ENCODE results near the gene CTU2. TPM values are rescaled to one million over a fixed set of nuclear protein-coding genes. Genes with fewer than 3 reads are reported as not detected.

Gene CTU2
- total and polyA plus RNA-seq, 9 of the 15 experiments (the other 6 are each of a cell fraction or from before 2014, with no cell fraction given): 1.3 to 105 (median 23.2) TPM

GRCh38 chr16:88750854-88751253, 44.6 kb downstream of the CTU2 start:
- TF ChIP-seq PPARD (CRISPR knock-in tag; IDR thresholded peaks at IDR 0.05): no peak
- peak; percentile 38; the same call in 1 of the 2 replicates for TF ChIP-seq POLR2G (IDR thresholded peaks at IDR 0.05; ENCODE audit: low read depth, low read length)
- WGBS (ENCODE audit: insufficient coverage, low coverage, missing lambda C conversion rate): 91% methylated on average over 11 of the region's 12 CpGs
- H3K4me3 ChIP-seq: no peak overlapping the region
- in situ Hi-C loops (cut with MboI) (no loop called here), intact Hi-C loops (cut with micrococcal nuclease) (no loop called here)
- H3K4me2 ChIP-seq (ENCODE audit: insufficient read depth, low read length): no peak overlapping the region
- H2AFZ ChIP-seq (ENCODE audit: low read depth, low read length): no peak overlapping the region
- H3K36me3 ChIP-seq (ENCODE audit: control insufficient read depth, insufficient read depth, low read length): peaks cover 84% of the 10 kb centered on the region; the same call in 2 of the 3 replicates
- no TSS peak for BruUV-seq (replicated peaks)
- peaks cover 85% of the 10 kb centered on the region for H3K79me2 ChIP-seq (ENCODE audit: control insufficient read depth, insufficient read depth, low read length)
- ChIA-PET POLR2A (interaction anchor here (1.0 to 1.1 kb wide), 2 partner anchors 12 to 34 kb away, joined by 3 to 4 read pairs; partner anchors contain the start of gene PIEZO1), CTCF (ENCODE audit: low intra/inter-chr PET ratio) (interaction anchor here (0.6 kb wide), 1 partner anchor 123 kb away, joined by 3 read pairs; no protein-coding TSS in a partner anchor)
- H3K27ac ChIP-seq (ENCODE audit: extremely low read depth, low read depth, low read length): no peak overlapping the region
- ATAC-seq: no peak
- DNase-seq (ENCODE audit: extremely low read depth in 1 of 4, low spot score in 3 of 4): no peak
- H3K9ac ChIP-seq (ENCODE audit: insufficient read depth in 1 of 2, low read depth in 2 of 2, low read length in 2 of 2): peak overlapping the region in 1 of 2 experiments; percentile 65; a peak in 2 of 4 replicates
- peaks cover 0 to 83% of the 10 kb centered on the region in 2 experiments; a peak in 2 of 5 replicates for H3K4me1 ChIP-seq (replicated peaks in 1 of 2; ENCODE audit: control insufficient read depth in 2 of 2, insufficient read depth in 2 of 2, low read length in 2 of 2)
- no peak for FAIRE-seq
- no peaks in the 10 kb centered on the region for H3K9me3 ChIP-seq (replicated peaks; ENCODE audit: control insufficient read depth, insufficient read depth, low read depth, low read length)
- H3K27me3 ChIP-seq (ENCODE audit: control insufficient read depth in 2 of 2, insufficient read depth in 2 of 2, low read length in 2 of 2): no peaks in the 10 kb centered on the region
- H4K20me1 ChIP-seq (replicated peaks; ENCODE audit: control insufficient read depth, insufficient read depth, low read length): peaks cover 31% of the 10 kb centered on the region
- H3K9me1 ChIP-seq (ENCODE audit: control insufficient read depth, insufficient read depth, low read length): peaks cover 6% of the 10 kb centered on the region

- intact Hi-C loops (cut with micrococcal nuclease) (no loop called here), in situ Hi-C loops (cut with MboI) (no loop called here)
- H3K27me3 ChIP-seq (ENCODE audit: control insufficient read depth in 2 of 2, insufficient read depth in 2 of 2, low read length in 2 of 2): no peaks in the 10 kb centered on the region
- peaks cover 82% of the 10 kb centered on the region for H3K79me2 ChIP-seq (ENCODE audit: control insufficient read depth, insufficient read depth, low read length)
- no peak overlapping the region for H2AFZ ChIP-seq (ENCODE audit: low read depth, low read length)
- CTCF ChIA-PET (ENCODE audit: low intra/inter-chr PET ratio): no interaction called here
- H3K27ac ChIP-seq (ENCODE audit: extremely low read depth, low read depth, low read length): no peak overlapping the region
- 90% methylated on average over 16 of the region's 16 CpGs for WGBS (ENCODE audit: insufficient coverage, low coverage, missing lambda C conversion rate)
- POLR2A ChIA-PET: interaction anchor here (8.9 kb wide), 1 partner anchor 19 kb away, joined by 102 read pairs; no protein-coding TSS in a partner anchor
- H3K4me2 ChIP-seq (ENCODE audit: insufficient read depth, low read length): no peak overlapping the region
- no peaks in the 10 kb centered on the region for H3K9me3 ChIP-seq (replicated peaks; ENCODE audit: control insufficient read depth, insufficient read depth, low read depth, low read length)
- no TSS peak for BruUV-seq (replicated peaks)
- DNase-seq (ENCODE audit: extremely low read depth in 1 of 4, low spot score in 3 of 4): no peak
- H3K9ac ChIP-seq (ENCODE audit: insufficient read depth in 1 of 2, low read depth in 2 of 2, low read length in 2 of 2): peak overlapping the region in 1 of 2 experiments; percentile 71; a peak in 1 of 4 replicates
- H3K9me1 ChIP-seq (ENCODE audit: control insufficient read depth, insufficient read depth, low read length): peaks cover 8% of the 10 kb centered on the region
- ATAC-seq: no peak
- peaks cover 36% of the 10 kb centered on the region for H4K20me1 ChIP-seq (replicated peaks; ENCODE audit: control insufficient read depth, insufficient read depth, low read length)
- H3K4me1 ChIP-seq (replicated peaks in 1 of 2; ENCODE audit: control insufficient read depth in 2 of 2, insufficient read depth in 2 of 2, low read length in 2 of 2): peaks cover 0 to 79% of the 10 kb centered on the region in 2 experiments; a peak in 2 of 5 replicates
- TF ChIP-seq ZNF12 (CRISPR knock-in tag; IDR thresholded peaks at IDR 0.05) (no peak), MXI1 (IDR thresholded peaks at IDR 0.05; ENCODE audit: low read depth, low read length) (no peak), POLR2G (IDR thresholded peaks at IDR 0.05; ENCODE audit: low read depth, low read length) (peak; percentile 21; the same call in 1 of the 2 replicates), ZNF24 (IDR thresholded peaks at IDR 0.05) (peak; percentile 73)
- H3K4me3 ChIP-seq: no peak overlapping the region
- peaks cover 86% of the 10 kb centered on the region; the same call in 2 of the 3 replicates for H3K36me3 ChIP-seq (ENCODE audit: control insufficient read depth, insufficient read depth, low read length)
- no peak for FAIRE-seq
These were observed 46.2 kb downstream of the CTU2 start for GRCh38 chr16:88752386-88753002.
